ENCODE data around the gene DCUN1D1.

The DCUN1D1 gene

GRCh38 chr3:182936239-182936917 lies 44.0 kb downstream of the DCUN1D1 start:
- no peak for DNase-seq (ENCODE audit: low read depth)

- no peak for DNase-seq (ENCODE audit: low read depth)
Measured at GRCh38 chr3:182935803-182936202, 44.5 kb downstream of the DCUN1D1 start.

GRCh38 chr3:182925944-182926337 lies 54.4 kb downstream of the DCUN1D1 start:
- no peak for DNase-seq (ENCODE audit: low read depth)

GRCh38 chr3:182925330-182925943 lies 54.9 kb downstream of the DCUN1D1 start:
- no peak for DNase-seq (ENCODE audit: low read depth)

GRCh38 chr3:182921665-182922355 lies 58.5 kb downstream of the DCUN1D1 start:
- no peak for DNase-seq (ENCODE audit: low read depth)

GRCh38 chr3:182920515-182921084 lies 59.7 kb downstream of the DCUN1D1 start:
- DNase-seq (ENCODE audit: low read depth) = no peak

- no peak for DNase-seq (ENCODE audit: low read depth)
Measured at GRCh38 chr3:182919866-182920357, 60.4 kb downstream of the DCUN1D1 start.

- no peak for DNase-seq (ENCODE audit: low read depth)
Measured at GRCh38 chr3:182917134-182917533, 63.2 kb downstream of the DCUN1D1 start.

- DNase-seq (ENCODE audit: low read depth) = no peak
Measured at GRCh38 chr3:182914341-182914740, 66.0 kb downstream of the DCUN1D1 start.

GRCh38 chr3:182913889-182914288 lies 66.4 kb downstream of the DCUN1D1 start:
- no peak for DNase-seq (ENCODE audit: low read depth)

GRCh38 chr3:182912474-182912873 lies 67.9 kb downstream of the DCUN1D1 start:
- DNase-seq (ENCODE audit: low read depth) = no peak

GRCh38 chr3:182911782-182912111 lies 68.6 kb downstream of the DCUN1D1 start:
- DNase-seq (ENCODE audit: low read depth) = no peak

GRCh38 chr3:182910936-182911781 lies 69.2 kb downstream of the DCUN1D1 start:
- DNase-seq (ENCODE audit: low read depth) = no peak

- DNase-seq (ENCODE audit: low read depth) = no peak
Measured at GRCh38 chr3:182909318-182910040, 70.9 kb downstream of the DCUN1D1 start.

GRCh38 chr3:182908471-182908870 lies 71.9 kb downstream of the DCUN1D1 start:
- no peak for DNase-seq (ENCODE audit: low read depth)

GRCh38 chr3:182906036-182906435 lies 74.3 kb downstream of the DCUN1D1 start:
- no peak for DNase-seq (ENCODE audit: low read depth)

GRCh38 chr3:182905623-182906022 lies 74.7 kb downstream of the DCUN1D1 start:
- no peak for DNase-seq (ENCODE audit: low read depth)

- DNase-seq (ENCODE audit: low read depth) = no peak
Measured at GRCh38 chr3:182904164-182904563, 76.2 kb downstream of the DCUN1D1 start.

GRCh38 chr3:182902236-182902635 lies 78.1 kb downstream of the DCUN1D1 start:
- no peak for DNase-seq (ENCODE audit: low read depth)

- no peak for DNase-seq (ENCODE audit: low read depth)
Measured at GRCh38 chr3:182896553-182896952, 83.8 kb downstream of the DCUN1D1 start.

- no peak for DNase-seq (ENCODE audit: low read depth)
Measured at GRCh38 chr3:182895513-182896112, 84.7 kb downstream of the DCUN1D1 start.

Measured in stimulated activated CD8-positive, alpha-beta memory T cell treated with anti-CD3 and anti-CD28 coated beads, Interleukin-12 subunit alpha, Interleukin-12 subunit beta, amount 100 ng/mL, for 1 hour (primary cell).